GM19240 (cell line): ENCODE measurements around the gene NUP93.
A peak's percentile ranks its signal among the peaks of the same experiment; 100 is the strongest.

Experiments
- DNase-seq: peaks from one replicate; pipeline ENCODE4 v3.0.0; 2011; ENCODE audit warnings: low spot score; ENCODE audit not compliant: insufficient read length

The NUP93 gene

GRCh38 chr16:56729735-56730662 lies at the start of gene NUP93:
Gene NUP93 (plus strand): TSS chr16:56730129. CDS start chr16:56748248, 18,119 bp downstream.
- DNase-seq: peak; percentile 66

- DNase-seq: peak; percentile 81
Observed at GRCh38 chr16:56681939-56682702, 47.8 kb upstream of the NUP93 start, which contains the start of gene MT1X. Gene MT1X (plus strand): TSS chr16:56682470. CDS start chr16:56682541, 71 bp downstream.

- DNase-seq: no peak
Observed at GRCh38 chr16:56682703-56683397, 47.1 kb upstream of the NUP93 start.

- DNase-seq: no peak
Observed at GRCh38 chr16:56683424-56684172, 46.3 kb upstream of the NUP93 start.

GRCh38 chr16:56684256-56684925 lies 45.5 kb upstream of the NUP93 start:
- no peak for DNase-seq

GRCh38 chr16:56684926-56685590 lies 44.9 kb upstream of the NUP93 start:
- DNase-seq: no peak

- no peak for DNase-seq
Observed at GRCh38 chr16:56686758-56687157, 43.2 kb upstream of the NUP93 start.

GRCh38 chr16:56688762-56689161 lies 41.2 kb upstream of the NUP93 start:
- no peak for DNase-seq

GRCh38 chr16:56689171-56689570 lies 40.8 kb upstream of the NUP93 start:
- no peak for DNase-seq

GRCh38 chr16:56690420-56691122 lies 39.4 kb upstream of the NUP93 start:
- DNase-seq: no peak

- DNase-seq: no peak
Observed at GRCh38 chr16:56691885-56692284, 38.0 kb upstream of the NUP93 start.

- DNase-seq: no peak
Observed at GRCh38 chr16:56695246-56695645, 34.7 kb upstream of the NUP93 start.

GRCh38 chr16:56697456-56698155 lies 32.3 kb upstream of the NUP93 start:
- DNase-seq: no peak

- DNase-seq: no peak
Observed at GRCh38 chr16:56700195-56700594, 29.7 kb upstream of the NUP93 start.

GRCh38 chr16:56700631-56701030 lies 29.3 kb upstream of the NUP93 start:
- DNase-seq: no peak

GRCh38 chr16:56701534-56701933 lies 28.4 kb upstream of the NUP93 start:
- DNase-seq: no peak

- DNase-seq: no peak
Observed at GRCh38 chr16:56702836-56703235, 27.1 kb upstream of the NUP93 start.
